SIG-M5 treated with dmso at 0.1 percent for 504 hours (cell line): ENCODE data around the gene CACNG4.
"Not testable (repeated sequence)": the region's sequence is repeated elsewhere in the genome, so short reads cannot be mapped to it uniquely, and the experiment has no call there.

ENCODE experiments used
- DNase-seq: peaks from one replicate; lab custom pipeline; 2025; ENCODE audit not compliant: unreplicated experiment; lab: John Stamatoyannopoulos, UW

The CACNG4 gene

DNA sequence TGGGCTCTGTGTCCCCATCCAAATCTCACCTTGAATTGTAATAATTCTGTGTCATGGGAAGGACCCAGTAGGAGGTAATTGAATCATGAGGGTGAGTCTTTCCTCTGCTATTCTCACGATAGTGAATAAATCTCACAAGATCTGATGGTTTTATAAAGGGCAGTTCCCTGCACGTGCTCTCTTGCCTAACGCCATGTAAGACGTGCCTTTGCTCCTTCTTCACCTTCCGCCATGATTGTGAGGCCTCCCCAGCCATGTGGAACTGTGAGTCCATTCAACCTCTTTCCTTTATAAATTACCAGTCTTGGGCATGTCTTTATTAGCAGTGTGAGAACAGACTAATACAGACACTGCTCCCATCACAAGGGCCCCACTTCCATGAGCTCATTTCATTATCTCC lies 76.6 kb downstream of the CACNG4 start:
- not testable (repeated sequence) for DNase-seq

DNA sequence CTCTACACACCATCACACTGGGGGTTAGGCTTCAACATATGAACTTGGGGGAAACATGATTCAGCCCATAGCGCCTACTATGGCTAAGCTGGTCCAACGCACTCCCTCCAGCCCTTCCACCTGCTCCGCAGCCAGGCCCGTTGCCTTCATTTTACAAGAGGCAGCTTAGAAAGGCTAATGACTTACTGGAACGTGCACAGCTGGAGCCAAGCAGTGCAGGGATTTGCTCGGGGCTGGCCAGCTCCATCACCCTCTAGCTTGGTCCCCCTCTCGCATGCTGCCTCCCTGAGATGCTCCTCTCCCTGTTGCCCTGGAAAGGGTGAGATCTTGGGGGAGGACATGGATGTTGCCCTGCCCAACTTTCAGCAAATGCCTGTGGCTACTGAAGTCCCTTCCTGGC lies 77.0 kb downstream of the CACNG4 start:
- no peak for DNase-seq

DNA sequence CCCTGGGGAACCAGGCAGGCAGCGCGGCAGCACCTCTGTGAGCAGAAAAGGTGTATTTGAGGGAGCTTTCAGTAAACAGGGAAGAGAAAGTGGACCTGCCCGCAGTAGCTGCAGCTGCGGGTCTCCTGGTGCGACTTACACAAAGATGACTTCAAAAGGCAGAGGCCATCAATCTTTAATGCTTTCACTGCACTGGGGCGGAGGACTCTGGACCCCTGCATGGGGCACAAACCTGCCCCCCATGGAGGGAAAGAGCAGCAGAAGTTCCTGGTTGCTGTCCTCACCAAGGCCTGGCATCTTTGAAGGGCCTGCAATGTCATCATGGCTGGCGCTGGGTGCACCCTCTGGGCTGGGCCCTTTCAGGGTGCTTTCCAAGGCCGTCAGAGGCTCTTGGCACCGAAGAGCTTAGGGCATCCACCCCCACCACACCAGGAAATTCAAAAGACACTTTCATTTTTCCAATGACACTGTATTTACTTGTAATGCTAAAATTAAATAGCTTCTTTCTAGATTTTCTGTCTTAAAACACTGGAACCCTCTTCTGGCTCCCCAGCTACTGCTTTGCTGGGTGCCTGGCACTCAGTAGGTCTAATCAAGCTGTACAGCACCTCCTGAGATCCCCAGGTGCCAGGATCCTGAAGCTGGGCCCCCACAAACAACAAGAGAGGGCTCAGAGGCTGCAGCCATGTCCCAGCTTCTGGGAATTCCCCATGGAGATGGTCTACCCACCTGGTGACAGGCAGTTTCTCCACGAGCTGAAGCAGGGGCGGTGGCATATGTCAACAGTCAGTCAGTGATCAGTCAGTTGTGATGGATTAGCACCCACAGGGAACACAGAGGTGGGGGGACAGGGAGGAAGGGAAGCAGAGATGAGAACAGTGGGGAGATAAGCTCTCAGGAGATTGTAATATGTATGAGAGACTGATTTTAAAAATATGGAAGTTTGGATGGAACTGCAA lies 77.7 kb downstream of the CACNG4 start:
- no peak for DNase-seq

DNA sequence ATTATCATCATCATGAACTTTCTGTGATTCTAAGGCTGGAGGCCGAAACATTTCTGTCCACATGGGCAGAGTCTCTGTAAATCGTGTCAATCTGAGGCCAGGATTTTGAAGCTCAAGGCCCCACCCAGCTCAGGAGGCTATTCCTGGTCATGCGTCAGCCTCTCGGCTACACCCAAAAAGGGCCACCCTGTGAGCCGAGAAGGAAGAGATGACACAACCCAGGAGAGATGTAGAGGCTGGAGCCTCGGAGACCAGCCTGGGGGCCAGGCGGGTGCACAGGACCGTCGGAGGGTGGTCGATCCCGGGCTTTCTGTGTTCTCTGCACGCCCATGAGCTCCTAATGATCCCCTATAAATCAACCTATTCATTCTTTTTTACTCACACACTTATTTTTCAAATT lies 78.8 kb downstream of the CACNG4 start:
- DNase-seq: no peak

DNA sequence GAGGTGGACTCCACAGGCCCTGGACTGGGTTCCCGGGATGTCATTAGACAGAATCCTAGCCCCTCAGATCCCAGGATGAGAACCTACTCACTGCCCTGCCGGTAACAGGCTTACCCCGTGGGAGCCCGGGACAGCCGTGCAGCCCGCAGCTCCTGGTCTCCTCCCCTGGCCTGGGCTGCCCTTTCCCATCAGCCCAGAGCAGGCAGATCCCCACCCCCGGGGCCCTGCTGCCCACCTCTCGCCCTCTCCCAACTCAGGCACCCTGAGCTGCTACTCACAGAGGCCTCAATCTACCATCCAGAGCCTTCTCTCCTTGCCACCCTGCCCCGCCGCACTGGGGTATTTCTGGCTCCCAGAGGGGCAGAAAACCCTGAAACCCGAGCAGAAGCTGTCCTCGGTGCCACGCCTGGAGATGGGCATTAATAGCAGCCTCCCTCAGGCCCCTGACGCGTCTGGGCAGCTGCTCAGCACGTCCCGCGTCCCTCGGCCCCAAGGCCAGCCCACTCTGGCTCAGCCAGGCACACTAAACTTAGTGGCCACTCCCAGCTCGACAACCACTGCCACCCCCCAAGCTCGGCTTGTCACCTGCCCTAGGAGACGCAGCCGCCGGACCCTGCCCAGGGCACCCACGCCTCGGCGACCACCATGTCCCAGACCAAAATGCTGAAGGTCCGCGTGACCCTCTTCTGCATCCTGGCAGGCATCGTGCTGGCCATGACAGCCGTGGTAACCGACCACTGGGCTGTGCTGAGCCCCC lies 79.7 kb downstream of the CACNG4 start, which contains the start of gene CACNG1:
TSS of gene CACNG1 (plus strand) at position 539 of the 757 bp plus-strand sequence. CDS start at position 646, 107 bp downstream.
- DNase-seq: no peak

DNA sequence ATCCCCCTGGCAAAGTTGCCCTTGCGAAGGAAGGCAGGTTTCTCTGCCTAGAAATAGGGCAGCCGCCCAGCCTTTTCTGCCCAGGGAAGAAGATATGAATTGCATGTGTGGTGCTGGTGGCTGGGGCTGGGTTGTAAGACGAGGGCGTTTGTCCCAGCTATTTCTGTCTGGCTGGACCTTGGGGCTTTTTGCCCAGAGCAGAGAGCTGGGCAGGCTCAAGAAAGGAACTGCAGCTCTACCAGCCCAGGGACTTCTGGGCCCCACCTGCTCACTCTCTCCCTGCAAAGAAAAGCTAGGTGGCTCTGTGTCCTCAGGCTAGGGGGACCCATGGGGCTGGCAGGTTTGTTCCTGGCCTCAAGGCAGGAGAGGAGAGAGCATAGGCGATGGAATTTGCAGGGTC lies 80.4 kb downstream of the CACNG4 start:
- DNase-seq: no peak

DNA sequence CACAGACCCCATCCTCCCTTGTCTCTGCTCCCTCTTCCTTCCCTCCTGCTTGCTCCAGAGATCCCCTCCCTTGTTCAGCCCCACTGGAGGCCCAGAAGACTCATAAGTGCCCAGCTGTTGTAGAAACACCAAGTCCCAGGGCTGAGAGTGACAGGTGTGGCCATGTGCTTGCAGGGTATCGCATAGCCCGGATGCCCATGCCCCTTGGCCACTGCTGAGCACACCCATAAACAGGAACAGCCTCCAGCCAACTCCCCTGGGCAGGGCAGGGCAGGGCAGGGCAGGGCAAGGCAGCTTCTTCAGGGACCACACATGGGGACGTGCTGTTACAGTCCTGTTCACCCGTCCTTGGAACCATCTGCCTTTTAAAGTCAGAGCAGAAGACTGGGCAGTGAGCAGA lies 81.9 kb downstream of the CACNG4 start:
- DNase-seq: no peak

DNA sequence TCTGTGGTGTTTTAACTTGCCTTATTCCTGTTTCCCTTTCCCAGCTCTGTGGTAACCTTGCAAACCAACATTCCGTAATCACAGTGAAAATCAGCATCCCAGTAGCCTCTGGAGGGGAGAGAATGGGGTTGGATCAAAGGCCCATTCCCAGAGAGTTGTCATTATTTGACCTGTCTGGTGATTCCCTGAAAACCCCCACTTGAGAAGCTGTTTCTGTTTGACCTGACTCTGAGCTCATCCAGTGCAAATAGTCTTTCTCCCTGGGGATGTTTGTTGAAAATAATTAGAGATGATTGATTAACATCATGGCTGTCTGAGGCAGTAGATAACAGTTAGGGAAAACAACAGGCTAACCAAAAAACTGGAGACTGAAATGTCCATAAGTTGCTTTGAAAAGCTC lies 82.9 kb downstream of the CACNG4 start:
- DNase-seq: no peak

DNA sequence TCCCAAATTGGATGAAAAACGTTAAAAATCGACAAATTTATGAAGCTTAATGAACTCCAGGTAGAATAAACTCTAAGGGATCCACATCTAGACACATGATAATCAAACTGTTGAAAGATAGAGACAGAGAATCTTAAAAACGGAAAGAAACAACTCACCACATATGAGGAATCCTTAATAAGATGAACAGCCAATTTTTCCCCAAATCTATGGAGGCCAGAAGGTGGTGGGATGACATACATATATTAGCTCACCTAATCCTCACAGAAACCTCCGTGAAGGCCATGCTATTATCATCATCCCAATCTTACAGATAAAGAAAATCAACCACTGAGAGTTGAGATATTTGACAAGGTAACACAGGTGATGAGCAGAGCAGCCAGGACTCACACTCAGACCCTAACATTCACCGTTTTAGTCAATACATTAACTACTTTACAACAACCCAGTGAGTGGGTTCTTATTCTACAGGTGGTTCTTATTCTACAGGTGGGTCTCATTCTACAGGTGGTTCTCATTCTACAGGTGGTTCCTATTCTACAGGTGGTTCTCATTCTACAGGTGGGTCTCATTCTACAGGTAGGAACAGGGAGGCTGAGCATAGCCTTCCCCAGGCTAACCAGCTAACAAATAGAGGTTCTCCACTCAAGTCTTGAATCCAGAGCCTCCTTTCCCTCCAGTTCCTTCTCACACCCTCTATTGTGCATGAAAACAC lies 84.7 kb downstream of the CACNG4 start:
- DNase-seq: no peak

DNA sequence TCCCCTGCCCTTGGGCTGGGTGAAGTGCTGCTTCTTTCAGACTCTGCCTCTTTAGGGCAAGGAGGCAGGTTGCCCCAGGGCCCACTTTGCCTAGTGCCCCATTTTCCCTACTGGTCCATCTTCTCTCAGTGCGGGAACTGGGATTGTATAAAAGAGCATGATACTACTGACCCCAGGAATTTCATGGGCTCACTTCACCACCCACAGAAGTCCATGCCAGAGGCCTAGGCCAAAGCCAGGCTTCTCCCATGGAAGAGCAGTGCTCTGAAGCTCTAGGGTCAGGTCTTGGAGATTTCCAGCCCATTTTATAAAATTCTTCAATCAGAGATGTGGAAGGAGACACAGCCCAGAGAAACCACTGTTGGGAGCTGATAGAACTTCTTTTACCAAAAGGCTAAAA lies 85.6 kb downstream of the CACNG4 start:
- no peak for DNase-seq

DNA sequence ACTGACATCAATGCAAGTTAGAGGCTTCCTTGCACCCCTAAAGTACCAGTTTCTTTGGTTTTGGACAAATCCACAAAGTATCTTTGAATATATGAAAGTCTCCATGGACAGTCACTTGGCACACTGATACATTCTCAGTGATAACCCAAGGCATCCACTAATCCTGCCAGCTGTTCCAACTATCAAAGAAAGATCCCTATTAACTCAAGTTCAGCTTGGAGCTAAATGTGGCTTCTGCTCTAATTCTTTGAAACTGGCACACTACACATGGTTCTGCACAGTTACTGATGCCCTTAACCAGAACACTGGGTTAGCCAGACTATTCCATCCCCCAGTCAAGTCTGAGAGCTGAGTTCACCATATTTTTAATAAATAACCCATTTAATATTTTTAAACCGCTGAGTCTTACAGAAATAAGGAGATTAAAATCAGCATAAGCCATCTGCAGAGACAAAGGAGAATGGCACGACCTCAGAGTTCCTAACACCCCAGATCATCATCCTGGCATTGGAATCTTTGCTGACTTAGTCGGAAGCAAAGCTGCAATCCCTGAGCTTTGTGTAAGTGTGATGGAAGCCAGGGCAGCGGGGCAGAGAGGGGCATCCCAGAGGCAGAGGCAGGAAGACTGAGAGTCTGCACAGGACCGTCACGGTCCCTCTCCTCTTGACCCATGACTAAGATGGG lies 86.1 kb downstream of the CACNG4 start:
- DNase-seq: no peak

DNA sequence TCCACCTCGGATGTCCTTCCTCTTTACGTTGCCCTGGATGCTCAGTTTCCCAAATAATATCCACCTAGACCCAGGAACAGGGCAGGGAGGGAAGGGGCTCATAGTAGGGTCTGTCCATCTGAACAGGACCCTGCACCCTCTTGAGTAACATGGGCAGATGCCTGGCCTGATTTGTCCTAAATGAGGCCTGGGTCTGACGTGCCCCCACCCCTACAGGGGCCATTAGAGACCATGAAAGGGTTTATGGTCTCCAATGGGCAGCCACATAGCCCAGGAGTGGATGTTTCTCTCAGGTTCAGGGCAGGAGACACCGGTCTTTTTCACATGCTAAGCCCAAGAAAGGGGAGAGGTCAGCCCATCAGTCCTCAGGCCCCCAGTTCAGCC lies 86.6 kb downstream of the CACNG4 start:
- no peak for DNase-seq

DNA sequence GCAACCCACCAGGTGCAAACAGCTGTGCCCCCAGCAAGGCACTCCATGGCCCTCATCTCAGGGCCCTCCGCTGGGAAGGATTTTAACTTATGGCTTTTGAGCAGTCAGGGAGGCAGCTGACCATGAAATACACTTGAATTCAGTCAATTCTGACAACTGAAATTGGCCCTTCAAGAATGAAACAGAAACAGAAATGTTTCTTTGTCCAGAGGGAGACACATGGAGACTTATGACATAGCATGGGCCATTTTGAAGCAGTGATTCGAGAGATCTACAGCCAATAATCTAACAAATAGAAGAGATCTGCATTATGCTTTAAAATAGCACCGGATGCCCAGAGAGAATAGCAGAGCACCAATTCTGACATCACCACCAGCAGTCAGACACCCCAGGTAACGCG lies 87.3 kb downstream of the CACNG4 start:
- no peak for DNase-seq

DNA sequence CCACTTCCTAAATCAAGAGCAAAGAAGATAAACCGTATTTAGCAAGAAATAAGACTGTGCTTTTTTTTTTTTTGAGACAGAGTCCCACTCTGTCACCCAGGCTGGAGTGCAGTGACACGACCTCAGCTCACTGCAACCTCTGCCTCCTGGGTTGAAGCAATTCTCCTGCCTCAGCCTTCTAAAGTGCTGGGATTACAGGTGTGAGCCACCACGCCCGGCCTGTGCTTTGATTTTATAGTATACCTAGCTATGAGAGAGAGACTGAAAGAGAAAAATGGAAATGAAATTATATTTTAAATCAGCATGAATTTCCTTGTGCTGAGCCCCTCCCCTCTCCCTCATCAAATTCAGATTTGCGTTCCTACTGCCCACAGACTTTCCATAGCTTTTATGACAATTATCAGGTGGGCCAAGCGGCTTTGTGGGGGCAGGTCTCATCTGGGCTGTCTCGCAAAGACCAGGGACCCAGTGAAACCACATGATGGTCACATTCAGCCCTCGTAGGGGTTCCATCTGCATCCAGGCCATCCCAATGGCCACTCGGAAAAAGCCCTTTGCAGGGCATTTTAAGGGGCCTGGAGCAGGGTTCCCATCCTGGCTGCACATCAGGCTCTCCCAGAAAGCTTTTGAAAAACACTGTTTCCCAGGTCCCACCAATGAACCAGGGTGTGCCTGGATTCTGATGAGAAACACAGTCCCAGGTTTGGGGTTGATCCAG lies 88.4 kb downstream of the CACNG4 start:
- no peak for DNase-seq

DNA sequence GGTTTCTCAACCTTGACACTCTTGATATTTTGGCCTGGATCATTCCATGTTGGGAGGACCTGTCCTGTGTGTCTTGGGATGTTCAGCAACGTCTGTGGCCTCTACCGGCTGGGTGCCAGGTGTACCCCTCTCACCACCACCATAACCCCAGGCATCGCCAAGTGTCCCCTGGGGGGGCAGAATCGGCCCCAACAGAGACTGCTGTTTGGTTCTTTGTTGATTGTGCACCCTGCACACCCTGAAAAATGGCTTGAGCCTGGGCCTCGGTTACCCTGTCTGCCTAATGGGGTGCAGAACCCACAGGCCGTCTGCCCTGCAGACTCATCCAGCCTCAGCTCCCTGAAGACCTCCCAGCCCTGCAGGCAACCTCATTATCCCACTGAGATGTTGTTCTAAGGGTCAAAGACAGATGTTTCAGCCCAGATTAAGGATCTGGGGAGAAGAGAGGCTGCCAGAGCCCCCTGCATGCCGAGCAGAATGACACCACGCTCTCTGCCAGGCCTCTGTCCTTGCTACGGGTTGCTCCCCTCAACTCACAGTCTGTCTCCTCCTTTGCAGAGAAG lies 89.0 kb downstream of the CACNG4 start:
- no peak for DNase-seq

DNA sequence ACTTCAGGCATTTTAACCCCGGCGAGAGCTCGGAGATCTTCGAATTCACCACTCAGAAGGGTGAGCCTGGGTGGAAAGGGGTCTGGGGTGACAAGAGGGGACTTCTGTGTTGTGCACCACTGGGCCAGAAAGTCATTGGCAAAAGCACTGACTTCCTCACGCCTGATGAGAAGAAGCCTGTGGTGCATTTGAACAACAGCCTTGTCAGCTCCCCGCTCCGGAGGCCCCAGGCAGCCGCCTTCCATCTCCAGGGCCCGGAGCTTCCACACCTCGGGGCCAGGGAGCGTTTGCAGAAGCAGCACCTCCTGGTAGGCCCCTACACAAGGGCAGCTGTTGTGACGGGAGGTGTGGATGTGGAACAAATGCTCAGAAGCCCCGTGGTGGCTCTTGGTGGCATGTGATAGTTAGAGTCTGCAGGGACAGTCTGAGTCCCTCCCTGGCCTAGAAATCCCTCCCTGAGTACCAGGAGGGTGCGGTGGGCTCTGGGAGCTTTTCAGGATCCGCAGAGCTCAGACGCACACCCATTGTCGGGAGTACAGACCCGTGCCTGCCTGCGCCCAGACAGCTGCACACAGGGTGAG lies 89.6 kb downstream of the CACNG4 start:
- no peak for DNase-seq

DNA sequence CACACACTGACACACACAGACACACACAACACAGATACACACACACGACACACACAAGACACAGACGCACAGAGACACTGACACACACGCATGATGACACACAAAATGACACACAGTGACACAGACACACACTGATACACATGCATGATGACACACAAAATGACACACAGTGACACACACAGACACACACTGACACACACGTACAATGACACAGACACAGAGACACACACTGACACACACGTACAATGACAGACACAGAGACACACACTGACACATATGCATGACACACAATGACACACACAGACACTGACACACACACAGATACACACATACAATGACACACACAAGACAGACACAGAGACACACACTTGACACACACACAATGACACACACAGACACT lies 90.1 kb downstream of the CACNG4 start:
- no peak for DNase-seq

DNA sequence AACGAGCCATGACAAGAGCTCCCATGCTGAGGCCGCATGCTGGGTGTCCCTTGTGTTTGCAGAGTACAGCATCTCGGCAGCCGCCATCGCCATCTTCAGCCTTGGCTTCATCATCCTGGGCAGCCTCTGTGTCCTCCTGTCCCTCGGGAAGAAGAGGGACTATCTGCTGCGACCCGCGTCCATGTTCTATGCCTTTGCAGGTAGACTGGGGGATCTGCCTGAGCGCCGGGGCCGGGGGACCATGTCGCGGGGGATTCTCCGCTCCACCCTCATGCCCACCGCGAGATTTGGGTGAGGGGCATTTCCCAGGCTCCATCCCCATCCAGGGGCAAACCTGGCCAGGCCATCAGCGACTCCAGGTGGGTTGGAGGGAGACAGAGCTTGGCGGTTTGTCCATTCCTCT lies 90.5 kb downstream of the CACNG4 start:
- DNase-seq: no peak
